Mesenchymal stem cell (in vitro differentiated cells and primary cell): ENCODE data around the gene ZFPM1.

Experiments used
- DNase-seq: peaks from one replicate; pipeline ENCODE4 v3.0.0-alpha.2; 2013
- H2AFZ ChIP-seq: one replicate; pipeline ENCODE4 v1.6.1; 2013; ENCODE audit warnings: low read depth, mild to moderate bottlenecking, control low read depth, inconsistent platforms, low read length, moderate library complexity
- H2AK5ac ChIP-seq: 2 replicates; pipeline ENCODE4 v1.6.1; 2013; ENCODE audit warnings: low read length, moderate library complexity, mild to moderate bottlenecking, inconsistent platforms; ENCODE audit not compliant: severe bottlenecking
- H2BK120ac ChIP-seq: one replicate; pipeline ENCODE4 v1.6.1; 2013; ENCODE audit warnings: low read depth, mild to moderate bottlenecking, inconsistent platforms, low read length, moderate library complexity
- H2BK12ac ChIP-seq, 2 experiments: one replicate each; pipeline ENCODE4 v1.6.1; 2013; ENCODE audit warnings: inconsistent platforms in 2 of 2, low read length in 2 of 2, mild to moderate bottlenecking in 2 of 2, moderate library complexity in 2 of 2, control low read depth in 1 of 2
- H2BK15ac ChIP-seq: one replicate; pipeline ENCODE4 v1.6.1; 2013; ENCODE audit warnings: mild to moderate bottlenecking, low read depth, inconsistent platforms; ENCODE audit not compliant: poor library complexity, severe bottlenecking
- H2BK5ac ChIP-seq: 2 replicates; pipeline ENCODE4 v1.6.1; 2013; ENCODE audit warnings: low read depth, mild to moderate bottlenecking, low read length, control low read depth, inconsistent platforms; ENCODE audit not compliant: poor library complexity, severe bottlenecking
- H3K14ac ChIP-seq, 2 experiments: one replicate each; pipeline ENCODE4 v1.6.1; 2013; ENCODE audit warnings: inconsistent platforms in 2 of 2, low read length in 2 of 2, control low read depth in 1 of 2, mild to moderate bottlenecking in 1 of 2, moderate library complexity in 1 of 2
- H3K18ac ChIP-seq, 2 experiments: one replicate each; pipeline ENCODE4 v1.6.1; 2013; ENCODE audit warnings: inconsistent platforms in 2 of 2, low read length in 2 of 2, control low read depth in 1 of 2, low read depth in 1 of 2, mild to moderate bottlenecking in 1 of 2
- H3K23ac ChIP-seq, 2 experiments: one replicate each; pipeline ENCODE4 v1.6.1; 2013; ENCODE audit warnings: inconsistent platforms in 2 of 2, low read length in 2 of 2, mild to moderate bottlenecking in 2 of 2, moderate library complexity in 2 of 2, control low read depth in 1 of 2
- H3K27ac ChIP-seq: 2 replicates; pipeline ENCODE4 v1.5.1; 2013; ENCODE audit warnings: mild to moderate bottlenecking, moderate library complexity, low read length, control low read depth, inconsistent platforms; ENCODE audit not compliant: poor library complexity, severe bottlenecking
- H3K27me3 ChIP-seq, 2 experiments: 2 replicates each; pipeline versions ENCODE4 v1.6.1 to v1.7.0; 2013; ENCODE audit warnings: low read length in 2 of 2, mild to moderate bottlenecking in 2 of 2, moderate library complexity in 2 of 2, control low read depth in 1 of 2, inconsistent platforms in 1 of 2; ENCODE audit not compliant: control insufficient read depth in 1 of 2, insufficient read depth in 1 of 2
- H3K36me3 ChIP-seq, 2 experiments: 2 replicates each; pipeline versions ENCODE4 v1.6.1 to v1.7.0; 2013; ENCODE audit warnings: low read length in 2 of 2, control low read depth in 1 of 2, inconsistent platforms in 1 of 2, low read depth in 1 of 2, mild to moderate bottlenecking in 1 of 2; ENCODE audit not compliant: insufficient read depth in 2 of 2, control insufficient read depth in 1 of 2
- H3K4ac ChIP-seq, 2 experiments: one replicate each; pipeline ENCODE4 v1.6.1; 2013; ENCODE audit warnings: inconsistent platforms in 2 of 2, low read length in 2 of 2, mild to moderate bottlenecking in 2 of 2, moderate library complexity in 2 of 2, control low read depth in 1 of 2, low read depth in 1 of 2
- H3K4me1 ChIP-seq: 2 replicates; pipeline ENCODE4 v1.6.1; 2013; ENCODE audit warnings: low read depth, low read length, control low read depth; ENCODE audit not compliant: control insufficient read depth, insufficient read depth
- H3K4me2 ChIP-seq: 2 replicates; pipeline ENCODE4 v1.6.1; 2013; ENCODE audit warnings: low read length, mild to moderate bottlenecking, inconsistent platforms; ENCODE audit not compliant: poor library complexity, severe bottlenecking
- H3K4me3 ChIP-seq, 2 experiments: 2 replicates each; pipeline versions ENCODE4 v1.5.1 to v1.7.0; 2013; ENCODE audit warnings: low read length in 2 of 2, mild to moderate bottlenecking in 2 of 2, control low read depth in 1 of 2, low read depth in 1 of 2; ENCODE audit not compliant: insufficient read depth in 1 of 2
- H3K79me1 ChIP-seq: replicated peaks from 2 replicates; pipeline ENCODE4 v1.6.1; 2013; ENCODE audit warnings: mild to moderate bottlenecking, control low read depth, low read length, inconsistent platforms; ENCODE audit not compliant: poor library complexity, severe bottlenecking
- H3K9ac ChIP-seq: 2 replicates; pipeline ENCODE4 v1.7.0; 2013; ENCODE audit warnings: mild to moderate bottlenecking, low read length, moderate library complexity
- H3K9me3 ChIP-seq: 2 replicates; pipeline ENCODE4 v1.7.0; 2013; ENCODE audit warnings: mild to moderate bottlenecking, low read length; ENCODE audit not compliant: control insufficient read depth
- H4K8ac ChIP-seq: one replicate; pipeline ENCODE4 v1.6.1; 2013; ENCODE audit warnings: inconsistent platforms, mild to moderate bottlenecking, low read length, moderate library complexity
- H4K91ac ChIP-seq: one replicate; pipeline ENCODE4 v1.6.1; 2013; ENCODE audit warnings: mild to moderate bottlenecking, low read length, inconsistent platforms
- WGBS: methylation state at CpG from one replicate; pipeline ENCODE4 v1.1.7; 2013; ENCODE audit warnings: mixed read lengths; 5-methylcytosine and 5-hydroxymethylcytosine counted together

ZFPM1 gene

GRCh38 chr16:88526906-88527185, 73.8 kb downstream of the ZFPM1 start:
- H2BK12ac ChIP-seq = no peak overlapping the region
- H2AFZ ChIP-seq = no peak overlapping the region
- H3K4me1 ChIP-seq = peaks cover 11% of the 10 kb centered on the region
- H2AK5ac ChIP-seq = no peak overlapping the region
- H3K18ac ChIP-seq = no peak overlapping the region
- WGBS = 87% methylated on average over 9 of the region's 9 CpGs
- no peak overlapping the region for H3K9ac ChIP-seq
- H3K9me3 ChIP-seq = no peaks in the 10 kb centered on the region
- H3K4ac ChIP-seq = no peak overlapping the region
- H3K36me3 ChIP-seq = peaks cover 0 to 29% of the 10 kb centered on the region in 2 experiments
- DNase-seq = no peak
- no peak overlapping the region for H3K27ac ChIP-seq
- no peak overlapping the region for H3K4me2 ChIP-seq
- H2BK5ac ChIP-seq = no peak overlapping the region
- H3K79me1 ChIP-seq = no peaks in the 10 kb centered on the region
- peaks cover 0 to 25% of the 10 kb centered on the region in 2 experiments for H3K27me3 ChIP-seq
- H3K14ac ChIP-seq = peak overlapping the region in 1 of 2 experiments; percentile 21
- H4K91ac ChIP-seq = no peak overlapping the region
- H3K23ac ChIP-seq = peak overlapping the region in 1 of 2 experiments; percentile 63
- no peak overlapping the region for H4K8ac ChIP-seq
- H2BK120ac ChIP-seq = no peak overlapping the region
- H3K4me3 ChIP-seq = no peak overlapping the region
- H2BK15ac ChIP-seq = no peak overlapping the region

GRCh38 chr16:88527186-88527936, 74.3 kb downstream of the ZFPM1 start:
- no peak overlapping the region for H3K23ac ChIP-seq
- H3K14ac ChIP-seq = no peak overlapping the region
- no peak overlapping the region for H3K18ac ChIP-seq
- H2AK5ac ChIP-seq = no peak overlapping the region
- H3K4me2 ChIP-seq = peak overlapping the region; percentile 13
- H3K36me3 ChIP-seq = peaks cover 0 to 29% of the 10 kb centered on the region in 2 experiments
- H3K79me1 ChIP-seq = no peaks in the 10 kb centered on the region
- no peak overlapping the region for H2AFZ ChIP-seq
- no peak overlapping the region for H3K4ac ChIP-seq
- H3K27ac ChIP-seq = no peak overlapping the region
- peak overlapping the region; percentile 22 for H4K8ac ChIP-seq
- H2BK12ac ChIP-seq = no peak overlapping the region
- peak; percentile 58 for DNase-seq
- no peak overlapping the region for H3K9ac ChIP-seq
- no peak overlapping the region for H2BK5ac ChIP-seq
- H3K4me3 ChIP-seq = no peak overlapping the region
- H2BK15ac ChIP-seq = no peak overlapping the region
- H3K27me3 ChIP-seq = peaks cover 0 to 19% of the 10 kb centered on the region in 2 experiments
- no peak overlapping the region for H4K91ac ChIP-seq
- WGBS = 38% methylated on average over 29 of the region's 32 CpGs
- H3K4me1 ChIP-seq = peaks cover 11% of the 10 kb centered on the region
- no peak overlapping the region for H2BK120ac ChIP-seq
- H3K9me3 ChIP-seq = no peaks in the 10 kb centered on the region

- no peak overlapping the region for H2BK15ac ChIP-seq
- DNase-seq = no peak
- H3K9ac ChIP-seq = no peak overlapping the region
- peaks cover 0 to 16% of the 10 kb centered on the region in 2 experiments for H3K27me3 ChIP-seq
- no peak overlapping the region for H3K14ac ChIP-seq
- H3K9me3 ChIP-seq = no peaks in the 10 kb centered on the region
- no peak overlapping the region for H2BK12ac ChIP-seq
- no peak overlapping the region for H2AK5ac ChIP-seq
- no peak overlapping the region for H2BK5ac ChIP-seq
- peak overlapping the region; percentile 22 for H4K8ac ChIP-seq
- no peak overlapping the region for H3K18ac ChIP-seq
- H3K4me1 ChIP-seq = peaks cover 19% of the 10 kb centered on the region
- peaks cover 0 to 29% of the 10 kb centered on the region in 2 experiments for H3K36me3 ChIP-seq
- no peak overlapping the region for H3K4me3 ChIP-seq
- H3K79me1 ChIP-seq = no peaks in the 10 kb centered on the region
- H2BK120ac ChIP-seq = no peak overlapping the region
- H2AFZ ChIP-seq = no peak overlapping the region
- no peak overlapping the region for H3K4me2 ChIP-seq
- no peak overlapping the region for H3K4ac ChIP-seq
- 83% methylated on average over 30 of the region's 30 CpGs for WGBS
- H3K27ac ChIP-seq = no peak overlapping the region
- no peak overlapping the region for H3K23ac ChIP-seq
- no peak overlapping the region for H4K91ac ChIP-seq
Observed at GRCh38 chr16:88527937-88528743, 75.1 kb downstream of the ZFPM1 start.

GRCh38 chr16:88528902-88529318, 75.8 kb downstream of the ZFPM1 start:
- Histone ChIP-seq H2BK15ac (no peak overlapping the region), H2BK12ac (no peak overlapping the region), H2AK5ac (no peak overlapping the region), H3K4ac (no peak overlapping the region), H3K79me1 (no peaks in the 10 kb centered on the region), H3K4me3 (no peak overlapping the region), H3K36me3 (peaks cover 0 to 26% of the 10 kb centered on the region in 2 experiments), H3K4me1 (peaks cover 25% of the 10 kb centered on the region), H2BK120ac (no peak overlapping the region), H2AFZ (no peak overlapping the region), H4K8ac (no peak overlapping the region), H3K9ac (no peak overlapping the region), H4K91ac (no peak overlapping the region), H3K27me3 (peaks cover 0 to 8% of the 10 kb centered on the region in 2 experiments), H3K4me2 (no peak overlapping the region), H3K14ac (no peak overlapping the region), H3K23ac (no peak overlapping the region), H3K18ac (no peak overlapping the region), H3K27ac (no peak overlapping the region), H2BK5ac (no peak overlapping the region), H3K9me3 (no peaks in the 10 kb centered on the region)
- 89% methylated on average over 22 of the region's 22 CpGs for WGBS
- DNase-seq = no peak
